Mesenchymal stem cell (in vitro differentiated cells and primary cell): ENCODE data around the gene LTF.

Experiments
- DNase-seq: peaks from one replicate; pipeline ENCODE4 v3.0.0-alpha.2; 2013
- H2AFZ ChIP-seq: one replicate; pipeline ENCODE4 v1.6.1; 2013; ENCODE audit warnings: low read depth, mild to moderate bottlenecking, control low read depth, inconsistent platforms, low read length, moderate library complexity
- H2AK5ac ChIP-seq: 2 replicates; pipeline ENCODE4 v1.6.1; 2013; ENCODE audit warnings: low read length, moderate library complexity, mild to moderate bottlenecking, inconsistent platforms; ENCODE audit not compliant: severe bottlenecking
- H2BK120ac ChIP-seq: one replicate; pipeline ENCODE4 v1.6.1; 2013; ENCODE audit warnings: low read depth, mild to moderate bottlenecking, inconsistent platforms, low read length, moderate library complexity
- H2BK12ac ChIP-seq, 2 experiments: one replicate each; pipeline ENCODE4 v1.6.1; 2013; ENCODE audit warnings: inconsistent platforms in 2 of 2, low read length in 2 of 2, mild to moderate bottlenecking in 2 of 2, moderate library complexity in 2 of 2, control low read depth in 1 of 2
- H2BK15ac ChIP-seq: one replicate; pipeline ENCODE4 v1.6.1; 2013; ENCODE audit warnings: mild to moderate bottlenecking, low read depth, inconsistent platforms; ENCODE audit not compliant: poor library complexity, severe bottlenecking
- H2BK5ac ChIP-seq: 2 replicates; pipeline ENCODE4 v1.6.1; 2013; ENCODE audit warnings: low read depth, mild to moderate bottlenecking, low read length, control low read depth, inconsistent platforms; ENCODE audit not compliant: poor library complexity, severe bottlenecking
- H3K14ac ChIP-seq, 2 experiments: one replicate each; pipeline ENCODE4 v1.6.1; 2013; ENCODE audit warnings: inconsistent platforms in 2 of 2, low read length in 2 of 2, control low read depth in 1 of 2, mild to moderate bottlenecking in 1 of 2, moderate library complexity in 1 of 2
- H3K18ac ChIP-seq, 2 experiments: one replicate each; pipeline ENCODE4 v1.6.1; 2013; ENCODE audit warnings: inconsistent platforms in 2 of 2, low read length in 2 of 2, control low read depth in 1 of 2, low read depth in 1 of 2, mild to moderate bottlenecking in 1 of 2
- H3K23ac ChIP-seq, 2 experiments: one replicate each; pipeline ENCODE4 v1.6.1; 2013; ENCODE audit warnings: inconsistent platforms in 2 of 2, low read length in 2 of 2, mild to moderate bottlenecking in 2 of 2, moderate library complexity in 2 of 2, control low read depth in 1 of 2
- H3K27ac ChIP-seq: 2 replicates; pipeline ENCODE4 v1.5.1; 2013; ENCODE audit warnings: mild to moderate bottlenecking, moderate library complexity, low read length, control low read depth, inconsistent platforms; ENCODE audit not compliant: poor library complexity, severe bottlenecking
- H3K27me3 ChIP-seq, 2 experiments: 2 replicates each; pipeline versions ENCODE4 v1.6.1 to v1.7.0; 2013; ENCODE audit warnings: low read length in 2 of 2, mild to moderate bottlenecking in 2 of 2, moderate library complexity in 2 of 2, control low read depth in 1 of 2, inconsistent platforms in 1 of 2; ENCODE audit not compliant: control insufficient read depth in 1 of 2, insufficient read depth in 1 of 2
- H3K36me3 ChIP-seq, 2 experiments: 2 replicates each; pipeline versions ENCODE4 v1.6.1 to v1.7.0; 2013; ENCODE audit warnings: low read length in 2 of 2, control low read depth in 1 of 2, inconsistent platforms in 1 of 2, low read depth in 1 of 2, mild to moderate bottlenecking in 1 of 2; ENCODE audit not compliant: insufficient read depth in 2 of 2, control insufficient read depth in 1 of 2
- H3K4ac ChIP-seq, 2 experiments: one replicate each; pipeline ENCODE4 v1.6.1; 2013; ENCODE audit warnings: inconsistent platforms in 2 of 2, low read length in 2 of 2, mild to moderate bottlenecking in 2 of 2, moderate library complexity in 2 of 2, control low read depth in 1 of 2, low read depth in 1 of 2
- H3K4me1 ChIP-seq: 2 replicates; pipeline ENCODE4 v1.6.1; 2013; ENCODE audit warnings: low read depth, low read length, control low read depth; ENCODE audit not compliant: control insufficient read depth, insufficient read depth
- H3K4me2 ChIP-seq: 2 replicates; pipeline ENCODE4 v1.6.1; 2013; ENCODE audit warnings: low read length, mild to moderate bottlenecking, inconsistent platforms; ENCODE audit not compliant: poor library complexity, severe bottlenecking
- H3K4me3 ChIP-seq, 2 experiments: 2 replicates each; pipeline versions ENCODE4 v1.5.1 to v1.7.0; 2013; ENCODE audit warnings: low read length in 2 of 2, mild to moderate bottlenecking in 2 of 2, control low read depth in 1 of 2, low read depth in 1 of 2; ENCODE audit not compliant: insufficient read depth in 1 of 2
- H3K79me1 ChIP-seq: replicated peaks from 2 replicates; pipeline ENCODE4 v1.6.1; 2013; ENCODE audit warnings: mild to moderate bottlenecking, control low read depth, low read length, inconsistent platforms; ENCODE audit not compliant: poor library complexity, severe bottlenecking
- H3K9ac ChIP-seq: 2 replicates; pipeline ENCODE4 v1.7.0; 2013; ENCODE audit warnings: mild to moderate bottlenecking, low read length, moderate library complexity
- H3K9me3 ChIP-seq: 2 replicates; pipeline ENCODE4 v1.7.0; 2013; ENCODE audit warnings: mild to moderate bottlenecking, low read length; ENCODE audit not compliant: control insufficient read depth
- H4K8ac ChIP-seq: one replicate; pipeline ENCODE4 v1.6.1; 2013; ENCODE audit warnings: inconsistent platforms, mild to moderate bottlenecking, low read length, moderate library complexity
- H4K91ac ChIP-seq: one replicate; pipeline ENCODE4 v1.6.1; 2013; ENCODE audit warnings: mild to moderate bottlenecking, low read length, inconsistent platforms
- WGBS: methylation state at CpG from one replicate; pipeline ENCODE4 v1.1.7; 2013; ENCODE audit warnings: mixed read lengths; 5-methylcytosine and 5-hydroxymethylcytosine counted together

The LTF gene

DNA sequence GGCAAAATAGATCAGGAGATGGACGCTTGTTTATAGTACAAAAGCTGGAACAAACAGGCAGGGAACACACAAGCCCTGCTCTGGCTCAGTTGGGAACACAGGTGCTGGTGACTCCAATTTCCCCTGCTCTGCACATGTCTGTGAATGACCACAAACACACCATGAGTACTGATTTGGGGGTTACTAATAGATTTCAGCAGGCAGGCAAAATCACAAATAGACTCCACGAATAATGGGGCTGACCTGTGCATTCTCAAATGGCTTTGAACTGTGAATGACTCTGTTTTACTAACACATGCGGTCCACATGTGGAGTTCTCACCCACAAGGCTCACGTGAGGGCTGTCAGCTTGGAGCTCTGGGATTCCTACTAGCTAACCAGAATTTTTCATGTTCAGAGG, 37.0 kb upstream of the LTF start:
- Histone ChIP-seq H2BK120ac (no peak overlapping the region), H2AFZ (no peak overlapping the region), H3K27me3 (peaks cover 0 to 18% of the 10 kb centered on the region in 2 experiments), H3K9ac (no peak overlapping the region), H3K79me1 (no peaks in the 10 kb centered on the region), H3K4me3 (no peak overlapping the region), H3K18ac (no peak overlapping the region), H3K4ac (no peak overlapping the region), H3K9me3 (no peaks in the 10 kb centered on the region), H3K4me1 (no peaks in the 10 kb centered on the region), H4K91ac (no peak overlapping the region), H2BK12ac (no peak overlapping the region), H2BK15ac (no peak overlapping the region), H3K14ac (no peak overlapping the region), H2BK5ac (no peak overlapping the region), H3K36me3 (no peaks in the 10 kb centered on the region), H4K8ac (no peak overlapping the region), H2AK5ac (no peak overlapping the region), H3K4me2 (no peak overlapping the region), H3K27ac (no peak overlapping the region), H3K23ac (no peak overlapping the region)
- no peak for DNase-seq
- 61% methylated on average over 4 of the region's 4 CpGs for WGBS

GRCh38 chr3:46500656-46501635, 36.2 kb upstream of the LTF start:
- H2BK5ac ChIP-seq, result no peak overlapping the region
- H3K4me1 ChIP-seq, result peaks cover under 1% of the 10 kb centered on the region
- no peak overlapping the region for H2AK5ac ChIP-seq
- no peaks in the 10 kb centered on the region for H3K9me3 ChIP-seq
- 54% methylated on average over 3 of the region's 5 CpGs for WGBS
- H2BK120ac ChIP-seq, result no peak overlapping the region
- H3K4me3 ChIP-seq, result peak overlapping the region in 1 of 2 experiments; percentile 19
- peaks cover 0 to 18% of the 10 kb centered on the region in 2 experiments for H3K27me3 ChIP-seq
- no peak for DNase-seq
- no peak overlapping the region for H3K18ac ChIP-seq
- H4K8ac ChIP-seq, result no peak overlapping the region
- H3K27ac ChIP-seq, result no peak overlapping the region
- H2BK12ac ChIP-seq, result no peak overlapping the region
- H2AFZ ChIP-seq, result no peak overlapping the region
- no peak overlapping the region for H3K14ac ChIP-seq
- H3K4ac ChIP-seq, result no peak overlapping the region
- H3K23ac ChIP-seq, result no peak overlapping the region
- H2BK15ac ChIP-seq, result no peak overlapping the region
- no peaks in the 10 kb centered on the region for H3K79me1 ChIP-seq
- H3K9ac ChIP-seq, result peak overlapping the region; percentile 22
- H3K36me3 ChIP-seq, result no peaks in the 10 kb centered on the region
- H3K4me2 ChIP-seq, result no peak overlapping the region
- H4K91ac ChIP-seq, result no peak overlapping the region

- 96% methylated on average over 5 of the region's 6 CpGs for WGBS
- H3K36me3 ChIP-seq, result no peaks in the 10 kb centered on the region
- H3K4me1 ChIP-seq, result peaks cover 2% of the 10 kb centered on the region
- H3K27ac ChIP-seq, result no peak overlapping the region
- no peak overlapping the region for H3K14ac ChIP-seq
- H3K9ac ChIP-seq, result no peak overlapping the region
- H3K4ac ChIP-seq, result no peak overlapping the region
- H4K8ac ChIP-seq, result no peak overlapping the region
- no peaks in the 10 kb centered on the region for H3K9me3 ChIP-seq
- H3K4me2 ChIP-seq, result no peak overlapping the region
- H3K4me3 ChIP-seq, result no peak overlapping the region
- H3K27me3 ChIP-seq, result peaks cover 0 to 18% of the 10 kb centered on the region in 2 experiments
- no peak overlapping the region for H3K18ac ChIP-seq
- no peak overlapping the region for H2BK120ac ChIP-seq
- no peak for DNase-seq
- no peaks in the 10 kb centered on the region for H3K79me1 ChIP-seq
- no peak overlapping the region for H3K23ac ChIP-seq
- no peak overlapping the region for H2BK12ac ChIP-seq
- H2BK15ac ChIP-seq, result no peak overlapping the region
- H2AK5ac ChIP-seq, result no peak overlapping the region
- no peak overlapping the region for H2BK5ac ChIP-seq
- H2AFZ ChIP-seq, result no peak overlapping the region
- H4K91ac ChIP-seq, result no peak overlapping the region
These were observed 34.3 kb upstream of the LTF start for GRCh38 chr3:46498916-46499519.

DNA sequence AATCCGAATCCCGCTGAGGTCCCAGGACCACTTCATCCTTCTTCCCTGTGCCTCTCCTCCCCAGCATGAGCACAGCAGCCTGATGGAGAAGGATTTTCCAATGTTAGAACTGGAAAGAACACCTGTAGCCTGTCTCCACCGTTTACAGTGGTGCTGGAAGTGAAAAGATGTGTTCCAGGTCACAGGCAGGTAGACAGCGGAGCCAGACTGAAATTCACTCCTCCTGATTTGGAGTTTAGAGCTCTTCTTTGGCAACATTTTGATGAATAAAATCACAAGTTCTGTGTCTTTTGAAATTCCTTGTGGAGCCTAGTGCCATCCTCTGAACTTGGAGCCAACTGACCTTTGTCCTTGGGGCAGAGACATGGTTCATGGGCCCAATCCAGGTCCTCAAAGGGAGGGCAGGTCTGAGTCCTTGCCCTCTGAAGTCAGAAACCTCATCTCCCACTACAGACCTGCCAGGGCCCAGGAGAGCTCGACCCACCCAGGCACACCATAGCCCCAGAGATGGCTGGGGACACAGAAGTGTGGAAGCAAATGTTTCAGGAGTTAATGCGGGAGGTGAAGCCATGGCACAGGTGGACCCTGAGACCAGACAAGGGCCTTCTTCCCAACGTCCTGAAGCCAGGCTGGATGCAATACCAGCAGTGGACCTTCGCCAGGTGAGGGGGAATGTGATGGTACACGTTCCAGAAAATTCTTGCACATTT, 33.0 kb upstream of the LTF start, which contains the start of gene RTP3:
Gene RTP3 (plus strand): TSS at position 421 of the 710 bp plus-strand sequence. CDS start 87 bp downstream, at position 508.
- Histone ChIP-seq H3K9me3 (no peaks in the 10 kb centered on the region), H3K18ac (peak within 1 kb of the TSS in 1 of 2 experiments; percentile 10), H4K91ac (peak within 1 kb of the TSS; percentile 70), H3K4me1 (peaks cover 2% of the 10 kb centered on the region), H3K23ac (no peak within 1 kb of the TSS), H3K4ac (no peak within 1 kb of the TSS), H3K14ac (no peak within 1 kb of the TSS), H3K27ac (no peak within 1 kb of the TSS), H3K79me1 (no peaks in the 10 kb centered on the region), H4K8ac (no peak within 1 kb of the TSS), H3K27me3 (peaks cover 0 to 18% of the 10 kb centered on the region in 2 experiments), H2BK12ac (peak within 1 kb of the TSS in 1 of 2 experiments; percentile 55), H3K4me3 (no peak within 1 kb of the TSS), H2AFZ (no peak within 1 kb of the TSS), H2BK5ac (no peak within 1 kb of the TSS), H2BK120ac (no peak within 1 kb of the TSS), H3K9ac (no peak within 1 kb of the TSS), H3K36me3 (no peaks in the 10 kb centered on the region), H2AK5ac (no peak within 1 kb of the TSS), H2BK15ac (peak within 1 kb of the TSS; percentile 84), H3K4me2 (no peak within 1 kb of the TSS)
- no peak for DNase-seq
- 86% methylated on average over 5 of the region's 9 CpGs for WGBS
